SK-N-SH (cell line): Measurements from ENCODE around the gene LRRC2. TPM values are rescaled to one million over a fixed set of nuclear protein-coding genes. Genes with fewer than 3 reads are reported as not detected.

Source experiments
- CTCF ChIA-PET: fragments of 300-600, 350-600 bp; formaldehyde crosslinking; extraction: SDS; loops from one replicate; lab custom pipeline; 2021; lab: Yijun Ruan, JAX
- POLR2A ChIA-PET: fragments of 350-600 bp; sonication (Branson Sonifier 250); formaldehyde crosslinking; extraction: SDS; loops from one replicate; lab custom pipeline; 2020; ENCODE audit warnings: antibody characterized with exemption, inconsistent platforms; lab: Yijun Ruan, JAX
- DNase-seq: peaks from one replicate; pipeline ENCODE4 v3.0.0; 2012
- H2AFZ ChIP-seq: fragments of 200-600 bp; sonication (generic); 2 replicates; pipeline ENCODE4 v1.8.1; 2016; ENCODE audit warnings: antibody characterized with exemption, mild to moderate bottlenecking, low read depth
- H3F3A ChIP-seq: fragments of 200-600 bp; sonication (generic); replicated peaks from 2 replicates; pipeline ENCODE3; 2016; ENCODE audit warnings: antibody characterized with exemption, mild to moderate bottlenecking; ENCODE audit not compliant: insufficient read depth
- H3K27ac ChIP-seq, 2 experiments: fragments of 200-500 bp in 1 of 2; fragments of 200-600 bp in 1 of 2; sonication (Bioruptor generic) in 1 of 2; sonication (generic), shearing (Covaris generic) in 1 of 2; 2 replicates each; pipeline versions ENCODE4 v1.5.1 to v1.6.1; 2014 to 2016; ENCODE audit warnings: low read depth in 2 of 2, inconsistent platforms in 1 of 2, low read length in 1 of 2, mild to moderate bottlenecking in 1 of 2, mixed read lengths in 1 of 2
- H3K27me3 ChIP-seq: fragments of 200-600 bp; sonication (generic), shearing (Covaris generic); 2 replicates; pipeline ENCODE4 v1.6.1; 2016; ENCODE audit warnings: mixed run types; ENCODE audit not compliant: insufficient read depth
- H3K36me3 ChIP-seq, 2 experiments: fragments of 200-500 bp in 1 of 2; fragments of 200-600 bp in 1 of 2; sonication (Bioruptor generic) in 1 of 2; sonication (generic) in 1 of 2; replicated peaks in 1 of 2; 2 replicates each; pipeline versions ENCODE3 to v1.5.1; 2014 to 2016; ENCODE audit warnings: low read length in 1 of 2, mild to moderate bottlenecking in 1 of 2; ENCODE audit not compliant: insufficient read depth in 2 of 2, control insufficient read depth in 1 of 2
- H3K4me1 ChIP-seq, 2 experiments: fragments of 200-500 bp in 1 of 2; fragments of 200-600 bp in 1 of 2; sonication (Bioruptor generic) in 1 of 2; sonication (generic), shearing (Covaris generic) in 1 of 2; 2 replicates each; pipeline versions ENCODE4 v1.5.1 to v1.6.1; 2014 to 2016; ENCODE audit warnings: low read depth in 1 of 2, low read length in 1 of 2, mixed run types in 1 of 2; ENCODE audit not compliant: insufficient read depth in 2 of 2, control insufficient read depth in 1 of 2
- H3K4me2 ChIP-seq: fragments of 200-600 bp; sonication (generic), shearing (Covaris generic); 2 replicates; pipeline ENCODE4 v1.6.1; 2017; ENCODE audit warnings: mixed run types
- H3K4me3 ChIP-seq, 2 experiments: fragments of 200-500 bp in 1 of 2; fragments of 200-600 bp in 1 of 2; sonication (Bioruptor generic) in 1 of 2; sonication (generic), shearing (Covaris generic) in 1 of 2; 2 replicates each; pipeline versions ENCODE4 v1.5.1 to v1.8.1; 2014 to 2016; ENCODE audit warnings: low read depth in 2 of 2, inconsistent platforms in 1 of 2, low read length in 1 of 2, mild to moderate bottlenecking in 1 of 2, mixed read lengths in 1 of 2, moderate library complexity in 1 of 2
- H3K79me2 ChIP-seq: fragments of 200-600 bp; sonication (generic); 2 replicates; pipeline ENCODE4 v1.8.1; 2017; ENCODE audit warnings: mild to moderate bottlenecking; ENCODE audit not compliant: insufficient read depth
- H3K9ac ChIP-seq: fragments of 200-600 bp; sonication (generic); 2 replicates; pipeline ENCODE4 v1.6.1; 2017; ENCODE audit warnings: mixed run types
- H3K9me2 ChIP-seq: fragments of 200-600 bp; sonication (generic); 2 replicates; pipeline ENCODE4 v1.6.1; 2017; ENCODE audit warnings: mixed run types
- H3K9me3 ChIP-seq: fragments of 200-600 bp; sonication (generic); 2 replicates; pipeline ENCODE4 v1.6.1; 2017; ENCODE audit warnings: mixed run types, mild to moderate bottlenecking, moderate library complexity
- H4K20me1 ChIP-seq: fragments of 200-600 bp; sonication (generic); 2 replicates; pipeline ENCODE4 v1.6.1; 2017; ENCODE audit warnings: mild to moderate bottlenecking, mixed run types; ENCODE audit not compliant: insufficient read depth
- CHD2 ChIP-seq: fragments of 150-350 bp; IDR thresholded peaks from 2 replicates; pipeline ENCODE4 v1.6.1; 2018; ENCODE audit warnings: low read length; ENCODE audit not compliant: partially characterized antibody
- EP300 ChIP-seq, 2 experiments: IDR thresholded peaks; 2 replicates each; pipeline versions ENCODE4 v1.4.0 to v1.6.1; 2012; ENCODE audit warnings: borderline replicate concordance in 1 of 2, low read depth in 1 of 2, low read length in 1 of 2
- EZH2phosphoT487 ChIP-seq: fragments of 200-600 bp; sonication (generic); IDR thresholded peaks from 2 replicates; pipeline ENCODE4 v1.6.1; 2017; ENCODE audit warnings: low read depth, mixed run types, mild to moderate bottlenecking, antibody characterized with exemption, moderate library complexity, borderline replicate concordance
- FOSL2 ChIP-seq: IDR thresholded peaks from 2 replicates; pipeline ENCODE4 v1.4.0; 2012; ENCODE audit warnings: low read depth, mild to moderate bottlenecking, moderate library complexity, borderline replicate concordance
- GABPA ChIP-seq: IDR thresholded peaks from 2 replicates; pipeline ENCODE4 v1.4.0; 2012; ENCODE audit warnings: low read depth, mild to moderate bottlenecking
- IRF3 ChIP-seq: fragments of 150-350 bp; IDR thresholded peaks from 2 replicates; pipeline ENCODE4 v1.6.1; 2016; ENCODE audit warnings: mild to moderate bottlenecking, low read depth, low read length
- JUND ChIP-seq: IDR thresholded peaks from 2 replicates; pipeline ENCODE4 v1.4.0; 2012
- MAX ChIP-seq: IDR thresholded peaks from 2 replicates; pipeline ENCODE4 v1.4.0; 2012; ENCODE audit warnings: low read depth
- MXI1 ChIP-seq: IDR thresholded peaks from 2 replicates; pipeline ENCODE4 v1.6.1; 2012; ENCODE audit warnings: mild to moderate bottlenecking, low read depth, low read length, improper control_type of control experiment
- NRF1 ChIP-seq: IDR thresholded peaks from 2 replicates; pipeline ENCODE4 v1.6.1; 2012; ENCODE audit warnings: low read depth, mild to moderate bottlenecking, low read length
- PBX3 ChIP-seq: IDR thresholded peaks from 2 replicates; pipeline ENCODE4; 2012
- RAD21 ChIP-seq: IDR thresholded peaks from 2 replicates; pipeline ENCODE4 v1.6.1; 2012; ENCODE audit warnings: mild to moderate bottlenecking, low read length
- REST ChIP-seq: IDR thresholded peaks from 2 replicates; pipeline ENCODE4 v1.6.1; 2012; ENCODE audit warnings: mild to moderate bottlenecking, low read depth, low read length, moderate library complexity
- TAF1 ChIP-seq: IDR thresholded peaks from 2 replicates; pipeline ENCODE4 v1.6.1; 2012; ENCODE audit warnings: low read depth, mild to moderate bottlenecking, low read length, moderate library complexity, borderline replicate concordance
- ZBTB33 ChIP-seq: IDR thresholded peaks from 2 replicates; pipeline ENCODE4 v1.4.0; 2012; ENCODE audit warnings: low read depth, borderline replicate concordance
- WGBS: methylation state at CpG from one replicate; pipeline ENCODE4 v1.1.6; 2017; ENCODE audit warnings: low lambda C conversion rate; 5-methylcytosine and 5-hydroxymethylcytosine counted together
- polyA plus RNA-seq, 3 experiments: library from polyadenylated mRNA; depleted of rRNA; stranded (reverse); fragments of >200 nt; gene quantifications; 2 replicates each; pipeline ENCODE4 v1.2.3, GENCODE V29; 2012

Gene LRRC2
- polyA plus RNA-seq, 1 of the 3 experiments (the other 2 are of a cell fraction), result 0.13 TPM

- WGBS, result 35% methylated on average over 4 of the region's 4 CpGs
- Histone ChIP-seq H3K9me3 (no peaks in the 10 kb centered on the region), H4K20me1 (no peaks in the 10 kb centered on the region), H3K4me2 (no peak overlapping the region), H3K27ac (no peak overlapping the region), H3K9ac (no peak overlapping the region), H2AFZ (no peak overlapping the region), H3K36me3 (no peaks in the 10 kb centered on the region), H3K27me3 (no peaks in the 10 kb centered on the region), H3K4me3 (no peak overlapping the region), H3K79me2 (no peaks in the 10 kb centered on the region), H3F3A (no peaks in the 10 kb centered on the region), H3K4me1 (no peaks in the 10 kb centered on the region), H3K9me2 (no peaks in the 10 kb centered on the region)
- POLR2A ChIA-PET, result no interaction called here
- TF ChIP-seq JUND (no peak), EP300 (IDR thresholded peaks at IDR 0.05; ENCODE audit: borderline replicate concordance in 1 of 2, low read depth in 1 of 2, low read length in 1 of 2) (no peak), IRF3 (no peak), ZBTB33 (no peak), REST (no peak), EZH2phosphoT487 (no peak), RAD21 (no peak), FOSL2 (no peak), CHD2 (no peak), MXI1 (no peak), NRF1 (no peak), MAX (no peak), PBX3 (no peak), TAF1 (no peak), GABPA (no peak)
- CTCF ChIA-PET, result interaction anchor here (2.1 kb wide), 1 partner anchor 21 kb away, joined by 15 read pairs; no protein-coding TSS in a partner anchor
- no peak for DNase-seq
Observed at GRCh38 chr3:46509661-46510187, 56.4 kb downstream of the LRRC2 start.
